Stimulated activated CD8-positive, alpha-beta memory T cell treated with anti-CD3 and anti-CD28 coated beads, Interleukin-15, amount 100 ng/mL, for 24 hours (primary cell): ENCODE data around the gene UGT1A6.

Source experiments
- DNase-seq: peaks from one replicate; pipeline ENCODE4 v3.0.0-alpha.2; 2020; ENCODE audit warnings: low read depth

Gene UGT1A6

GRCh38 chr2:233768076-233768475 is 75.4 kb downstream of the UGT1A6 start:
- no peak for DNase-seq

GRCh38 chr2:233769260-233769659 is 76.6 kb downstream of the UGT1A6 start:
- no peak for DNase-seq

- DNase-seq, result no peak
Observed at GRCh38 chr2:233772153-233772552, 79.5 kb downstream of the UGT1A6 start.

GRCh38 chr2:233772583-233772982 is 79.9 kb downstream of the UGT1A6 start:
- DNase-seq, result no peak

GRCh38 chr2:233773854-233774253 is 81.2 kb downstream of the UGT1A6 start:
- DNase-seq, result no peak

- no peak for DNase-seq
Observed at GRCh38 chr2:233775414-233775813, 82.7 kb downstream of the UGT1A6 start.

- DNase-seq, result no peak
Observed at GRCh38 chr2:233778030-233778429, 85.3 kb downstream of the UGT1A6 start, which contains the start of gene MROH2A. Gene MROH2A (plus strand): TSS chr2:233778330. CDS start chr2:233779359, 1,029 bp downstream.

GRCh38 chr2:233779722-233780121 is 87.0 kb downstream of the UGT1A6 start:
- no peak for DNase-seq

- DNase-seq, result no peak
Observed at GRCh38 chr2:233780771-233781170, 88.1 kb downstream of the UGT1A6 start.

GRCh38 chr2:233789554-233789953 is 96.9 kb downstream of the UGT1A6 start:
- no peak for DNase-seq

GRCh38 chr2:233791151-233791882 is 98.6 kb downstream of the UGT1A6 start:
- DNase-seq, result no peak

GRCh38 chr2:233791883-233792329 is 99.2 kb downstream of the UGT1A6 start:
- no peak for DNase-seq

- DNase-seq, result no peak
Observed at GRCh38 chr2:233792720-233793119, 100.0 kb downstream of the UGT1A6 start.

GRCh38 chr2:233793465-233794127 is 100.9 kb downstream of the UGT1A6 start:
- no peak for DNase-seq

- DNase-seq, result no peak
Observed at GRCh38 chr2:233794128-233794658, 101.5 kb downstream of the UGT1A6 start.

GRCh38 chr2:233795735-233796171 is 103.1 kb downstream of the UGT1A6 start:
- DNase-seq, result no peak

- DNase-seq, result no peak
Observed at GRCh38 chr2:233796254-233796653, 103.6 kb downstream of the UGT1A6 start.

GRCh38 chr2:233798335-233799086 is 105.8 kb downstream of the UGT1A6 start:
- no peak for DNase-seq

- no peak for DNase-seq
Observed at GRCh38 chr2:233799087-233799665, 106.5 kb downstream of the UGT1A6 start.

GRCh38 chr2:233799716-233800115 is 107.0 kb downstream of the UGT1A6 start:
- no peak for DNase-seq

- DNase-seq, result no peak
Observed at GRCh38 chr2:233800208-233800607, 107.5 kb downstream of the UGT1A6 start.
